ENCODE results near the gene GAREM1.
"Not testable (repeated sequence)": the region's sequence is repeated elsewhere in the genome, so short reads cannot be mapped to it uniquely, and the experiment has no call there.

The GAREM1 gene

DNA sequence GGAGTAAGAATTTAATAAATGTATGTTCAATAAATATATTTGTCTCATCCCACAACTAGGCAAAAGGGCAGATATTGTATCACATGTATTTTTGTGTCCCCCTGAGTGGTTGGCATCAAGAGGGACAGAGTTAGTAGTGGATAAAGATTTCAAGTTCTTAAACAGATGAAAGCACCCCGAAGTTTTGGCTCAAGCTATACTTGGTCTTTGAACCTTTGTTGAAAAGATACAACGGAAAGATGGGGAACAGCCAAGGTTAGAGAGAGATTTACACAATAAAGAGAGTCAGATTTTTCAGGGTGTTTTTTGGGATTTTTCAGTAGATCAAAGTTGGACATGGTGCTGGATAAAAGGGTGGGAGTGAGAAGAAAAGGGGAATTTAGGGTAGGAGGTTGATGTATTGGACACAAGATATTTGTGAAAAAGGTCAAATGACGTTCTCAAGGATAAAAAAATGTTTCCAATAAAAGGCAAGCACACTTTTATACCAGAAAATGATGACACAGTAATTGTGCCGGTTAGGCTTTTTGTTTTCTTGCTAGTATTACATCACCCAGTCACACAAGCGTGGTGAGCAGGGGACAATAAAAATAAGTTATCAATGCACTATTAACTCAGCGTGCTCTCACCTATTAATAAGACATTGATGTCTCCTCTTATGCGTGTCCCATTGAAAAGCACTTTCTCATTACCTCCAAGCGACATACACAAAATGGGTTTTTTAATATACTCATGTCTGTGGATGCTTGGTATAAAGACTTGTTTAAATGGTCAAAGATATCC, 221.3 kb downstream of the GAREM1 start:
- DNase-seq: no peak

DNA sequence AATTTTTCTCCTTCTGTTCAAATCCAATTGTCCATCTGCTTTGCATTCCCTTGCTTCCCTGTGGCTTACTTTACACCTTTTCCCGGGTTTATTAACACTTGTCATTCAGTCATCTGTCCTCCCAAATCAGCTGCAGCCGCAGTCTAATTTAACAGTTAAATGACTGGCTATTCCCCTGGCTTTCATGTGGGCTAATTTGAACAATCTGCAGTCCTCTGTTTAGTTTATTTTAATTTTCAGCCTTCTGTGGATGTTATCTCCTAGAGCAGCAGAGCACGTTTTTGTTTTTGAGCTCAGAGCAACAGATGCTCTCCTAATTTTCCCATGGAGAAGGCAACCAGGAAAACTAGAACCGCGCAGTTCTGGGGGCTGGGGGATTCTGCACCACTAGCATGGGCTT, 225.8 kb downstream of the GAREM1 start:
- DNase-seq: no peak

DNA sequence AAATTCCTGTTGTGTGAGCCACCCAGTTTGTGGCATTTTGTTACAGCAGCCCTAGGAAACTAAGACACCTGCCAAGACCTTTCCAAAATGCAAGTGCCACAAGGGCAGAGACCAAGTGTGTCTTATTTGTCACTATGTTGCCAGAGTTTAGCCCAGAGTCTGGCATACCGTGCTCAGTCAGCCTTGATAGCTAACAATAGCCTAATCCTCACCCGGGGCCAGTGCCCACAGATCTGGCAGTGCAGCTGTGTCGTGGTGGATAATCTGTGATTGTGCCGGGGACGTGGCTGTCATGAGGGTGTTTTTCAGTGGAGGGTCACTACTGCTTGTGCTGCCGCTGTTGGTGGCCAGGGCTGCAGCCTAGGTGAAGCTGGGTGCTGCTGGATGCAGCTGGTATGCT, 227.3 kb downstream of the GAREM1 start:
- DNase-seq: no peak

DNA sequence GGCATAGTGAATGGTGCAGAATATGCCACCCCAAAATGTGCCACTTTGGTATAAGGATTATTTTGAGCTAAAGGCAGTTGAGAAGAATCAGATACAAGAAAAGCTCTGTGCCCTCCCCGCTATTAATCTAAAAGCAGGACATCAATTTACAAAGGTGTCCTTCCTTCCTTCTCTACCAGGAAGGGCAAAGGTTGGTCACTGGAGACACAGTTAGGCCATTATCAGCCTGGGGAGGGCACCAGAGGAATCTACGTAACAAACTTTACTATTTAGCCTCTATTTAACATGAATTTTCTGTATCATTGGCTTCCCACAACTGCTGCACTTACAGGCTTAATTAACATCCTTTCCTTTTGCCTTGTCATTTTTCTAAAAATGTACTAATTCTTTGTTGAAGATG, 228.3 kb downstream of the GAREM1 start:
- DNase-seq: no peak

DNA sequence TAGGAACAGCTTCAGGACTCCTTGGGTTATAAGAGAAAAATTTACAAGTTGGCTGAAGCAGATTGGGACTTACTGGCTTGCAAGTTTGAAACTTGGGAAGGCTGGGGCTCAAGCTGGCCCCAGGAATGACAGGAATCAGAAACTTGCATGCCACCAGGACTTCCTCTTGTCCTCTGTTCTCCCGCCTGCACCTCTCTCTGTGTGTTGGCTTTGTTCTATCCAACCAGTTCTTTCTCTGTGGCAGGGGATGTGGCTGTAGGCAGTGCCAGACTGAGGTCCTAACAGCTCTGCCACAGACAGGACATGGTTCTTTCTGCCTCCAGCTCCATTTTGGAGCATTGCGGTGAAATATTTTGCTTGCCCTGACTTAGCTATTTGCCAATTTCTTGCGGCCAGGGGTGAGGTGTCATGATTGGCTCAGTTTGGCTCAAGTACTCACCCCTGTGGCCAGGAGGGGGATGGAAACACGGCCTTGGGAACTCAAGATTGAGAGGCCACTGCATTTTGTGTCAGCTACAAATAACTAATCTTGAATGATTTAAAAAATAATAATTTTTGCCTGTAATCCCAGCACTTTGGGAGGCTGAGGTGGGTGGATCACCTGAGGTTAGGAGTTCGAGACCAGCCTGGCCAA, 231.9 kb downstream of the GAREM1 start:
- DNase-seq: no peak

DNA sequence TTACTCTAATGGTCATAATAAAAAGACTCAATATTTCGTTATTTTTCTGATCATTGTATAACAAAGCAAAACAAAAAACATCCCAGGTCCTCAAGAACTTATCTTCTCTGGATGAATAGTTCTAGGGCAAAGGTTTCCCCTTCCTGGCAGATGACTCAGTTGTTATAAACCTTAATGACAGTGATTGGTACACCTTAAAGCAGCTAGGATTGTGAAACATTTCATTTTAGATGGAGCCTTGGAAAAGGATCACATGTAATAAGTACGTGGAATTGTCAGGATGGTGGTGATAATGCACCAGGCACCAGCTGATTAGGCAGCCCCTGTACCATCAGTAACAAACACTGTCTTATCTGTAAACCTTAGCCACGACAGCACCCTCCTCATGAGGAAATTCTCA, 233.6 kb downstream of the GAREM1 start:
- DNase-seq: no peak

DNA sequence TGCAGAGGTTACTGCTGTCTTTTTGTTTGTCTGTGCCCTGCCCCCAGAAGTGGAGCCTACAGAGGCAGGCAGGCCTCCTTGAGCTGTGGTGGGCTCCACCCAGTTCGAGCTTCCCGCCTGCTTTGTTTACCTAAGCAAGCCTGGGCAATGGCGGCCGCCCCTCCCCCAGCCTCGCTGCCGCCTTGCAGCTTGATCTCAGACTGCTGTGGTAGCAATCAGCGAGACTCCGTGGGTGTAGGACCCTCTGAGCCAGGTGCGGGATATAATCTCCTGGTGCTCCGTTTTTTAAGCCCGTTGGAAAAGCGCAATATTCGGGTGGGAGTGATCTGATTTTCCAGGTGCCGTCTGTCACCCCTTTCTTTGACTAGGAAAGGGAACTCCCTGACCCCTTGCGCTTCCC, 237.3 kb downstream of the GAREM1 start:
- DNase-seq: not testable (repeated sequence)

DNA sequence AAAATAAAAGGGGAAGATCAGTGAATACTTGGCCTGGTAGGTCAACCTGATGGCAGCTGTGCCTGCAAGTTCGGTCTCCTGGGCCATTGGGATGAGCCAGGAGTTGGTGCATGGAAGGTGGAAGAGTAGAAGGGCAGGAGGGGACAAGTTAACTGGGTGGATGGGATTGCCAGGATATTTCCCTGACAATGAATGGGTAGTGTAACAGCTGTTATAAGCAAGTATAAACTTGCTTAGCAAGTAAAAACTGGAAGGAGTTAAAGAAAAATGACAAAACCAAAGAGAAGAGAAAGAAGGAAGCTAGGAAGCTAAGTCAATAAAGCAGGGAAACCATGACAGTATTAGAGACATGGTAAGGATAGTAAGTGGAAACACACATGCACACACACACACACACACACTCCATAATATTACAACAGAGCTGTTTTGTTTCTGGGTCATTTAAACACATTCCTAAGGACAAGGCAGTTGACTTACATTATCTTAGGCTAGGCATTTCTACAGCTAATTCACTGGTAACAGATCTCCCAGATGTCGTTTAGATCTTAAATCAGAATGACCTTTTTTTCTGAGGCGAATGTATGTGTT, 251.2 kb downstream of the GAREM1 start:
- no peak for DNase-seq

DNA sequence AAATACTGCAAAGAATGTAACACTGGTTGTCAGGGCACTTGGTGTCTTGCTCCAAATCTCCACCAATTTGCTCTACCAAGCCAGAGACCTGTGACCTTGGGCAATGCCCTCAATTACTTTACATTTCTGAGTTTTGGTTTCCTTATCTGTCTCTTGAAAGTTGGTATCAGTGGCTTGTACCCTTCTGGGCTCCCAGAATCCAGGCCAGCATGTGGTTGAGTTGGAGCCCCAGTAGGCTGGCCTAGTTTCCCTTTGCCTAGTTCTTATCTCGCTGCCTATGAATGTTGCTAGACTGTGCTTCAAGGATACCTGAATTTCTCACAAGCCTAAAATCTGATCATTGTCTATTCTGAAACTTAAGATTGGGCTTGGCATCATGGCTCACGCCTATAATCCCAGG, 254.3 kb downstream of the GAREM1 start:
- DNase-seq: no peak

DNA sequence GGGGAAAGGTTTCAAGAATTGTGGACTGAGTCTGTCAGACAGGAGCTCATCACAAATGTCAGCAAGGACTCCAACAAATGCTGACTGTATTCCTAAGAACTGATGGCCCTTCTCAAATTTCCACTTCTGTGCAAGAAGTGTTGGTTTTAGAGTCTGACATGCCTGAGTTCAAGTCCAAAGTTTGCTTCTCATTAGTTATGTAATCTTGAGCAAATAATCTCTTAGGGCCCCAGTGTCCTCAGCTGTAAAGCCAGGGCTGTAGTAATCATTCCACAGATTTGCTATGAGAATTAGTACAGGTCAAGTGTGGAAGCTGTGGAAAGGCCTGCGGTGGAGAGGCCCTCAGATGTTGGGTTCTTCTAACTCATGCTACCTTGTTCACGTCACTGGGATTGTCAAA, 257.0 kb downstream of the GAREM1 start:
- no peak for DNase-seq
